22Rv1 (cell line): ENCODE data around the gene C1QC.

Experiments
- ZFX ChIP-seq: fragments of 450-650 bp; IDR thresholded peaks from 2 replicates; pipeline ENCODE4 v1.6.1; 2017; ENCODE audit warnings: antibody characterized with exemption, borderline replicate concordance
- TF ChIP-seq, protein P1 (sequence below): fragments of 450-650 bp; IDR thresholded peaks from 2 replicates; pipeline ENCODE4 v1.5.1; 2017; ENCODE audit warnings: mild to moderate bottlenecking

DNA sequence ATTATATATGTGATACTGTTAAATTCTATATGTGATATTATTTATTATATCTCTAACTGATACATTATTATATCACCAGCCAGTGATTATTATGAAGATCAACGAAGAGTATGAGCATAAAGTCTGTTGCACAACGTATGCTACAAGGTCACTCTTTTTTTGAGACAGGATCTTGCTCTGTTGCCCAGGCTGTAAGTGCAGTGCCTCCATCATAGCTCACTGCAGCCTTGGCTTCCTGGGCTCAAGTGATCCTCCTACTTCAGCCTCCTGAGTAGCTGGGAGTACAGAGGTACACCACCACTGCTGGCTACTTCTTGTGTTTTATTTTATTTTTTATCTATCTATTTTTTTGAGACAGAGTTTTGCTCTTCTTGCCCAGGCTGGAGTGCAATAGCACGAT, 53.2 kb downstream of the C1QC start:
- TF ChIP-seq, protein P1, sequence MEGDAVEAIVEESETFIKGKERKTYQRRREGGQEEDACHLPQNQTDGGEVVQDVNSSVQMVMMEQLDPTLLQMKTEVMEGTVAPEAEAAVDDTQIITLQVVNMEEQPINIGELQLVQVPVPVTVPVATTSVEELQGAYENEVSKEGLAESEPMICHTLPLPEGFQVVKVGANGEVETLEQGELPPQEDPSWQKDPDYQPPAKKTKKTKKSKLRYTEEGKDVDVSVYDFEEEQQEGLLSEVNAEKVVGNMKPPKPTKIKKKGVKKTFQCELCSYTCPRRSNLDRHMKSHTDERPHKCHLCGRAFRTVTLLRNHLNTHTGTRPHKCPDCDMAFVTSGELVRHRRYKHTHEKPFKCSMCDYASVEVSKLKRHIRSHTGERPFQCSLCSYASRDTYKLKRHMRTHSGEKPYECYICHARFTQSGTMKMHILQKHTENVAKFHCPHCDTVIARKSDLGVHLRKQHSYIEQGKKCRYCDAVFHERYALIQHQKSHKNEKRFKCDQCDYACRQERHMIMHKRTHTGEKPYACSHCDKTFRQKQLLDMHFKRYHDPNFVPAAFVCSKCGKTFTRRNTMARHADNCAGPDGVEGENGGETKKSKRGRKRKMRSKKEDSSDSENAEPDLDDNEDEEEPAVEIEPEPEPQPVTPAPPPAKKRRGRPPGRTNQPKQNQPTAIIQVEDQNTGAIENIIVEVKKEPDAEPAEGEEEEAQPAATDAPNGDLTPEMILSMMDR: no peak
- TF ChIP-seq ZFX: no peak
